Right lobe of liver (tissue), 6 donors: ENCODE results near the gene ZNF341. TPM values are rescaled to one million over a fixed set of nuclear protein-coding genes. Genes with fewer than 3 reads are reported as not detected.
A peak's percentile ranks its signal among the peaks of the same experiment; 100 is the strongest.

Experiments used
- ATAC-seq, 4 donors: fragments of 200-7000 bp; cut with Tn5 transposase; one replicate each; pipeline ENCODE4 v1.9.1; 2020; ENCODE audit warnings: mild to moderate bottlenecking in 4 of 4, moderate library complexity in 4 of 4
- DNase-seq, 3 donors: peaks; one replicate each; pipeline ENCODE4 v3.0.0-alpha.2; 2020
- H3K27ac ChIP-seq, 3 donors: fragments of 200-600 bp; one replicate each; pipeline ENCODE4 v1.8.0; 2022
- H3K27me3 ChIP-seq, 2 donors: fragments of 200-600 bp; one replicate each; pipeline ENCODE4 v1.8.0; 2022
- H3K36me3 ChIP-seq, 4 donors: fragments of 200-600 bp; sonication (generic) in 1 of 4; one replicate each; pipeline versions ENCODE4 v1.5.1 to v1.8.0; 2017 to 2022; ENCODE audit warnings: control low read depth in 1 of 4
- H3K4me1 ChIP-seq, 4 donors: fragments of 200-600 bp; sonication (generic) in 1 of 4; one replicate each; pipeline versions ENCODE4 v1.5.1 to v1.8.0; 2017 to 2022; ENCODE audit warnings: control low read depth in 1 of 4
- H3K4me3 ChIP-seq, 3 donors: fragments of 200-600 bp; one replicate each; pipeline ENCODE4 v1.8.0; 2022
- H3K9me3 ChIP-seq, 4 donors: fragments of 200-600 bp; sonication (generic) in 1 of 4; one replicate each; pipeline versions ENCODE4 v1.5.1 to v1.8.0; 2017 to 2022; ENCODE audit warnings: control low read depth in 1 of 4
- POLR2A ChIP-seq: fragments of 450-650 bp; IDR thresholded peaks from one replicate; pipeline ENCODE4 v1.6.1; 2017; ENCODE audit warnings: antibody characterized with exemption, mild to moderate bottlenecking
- WGBS: methylation state at CpG from one replicate; pipeline ENCODE4 v1.1.6; 2018; ENCODE audit warnings: low coverage, low lambda C conversion rate; ENCODE audit not compliant: insufficient coverage; ENCODE audit errors: missing lambda C conversion rate; 5-methylcytosine and 5-hydroxymethylcytosine counted together
- intact Hi-C, 2 donors: fragments of 100-400 bp; cut with DNase I; formaldehyde crosslinking; loops; one replicate each; pipeline versions ENCODE4 v1.11.2 to v1.14.1; 2022
- total RNA-seq, 6 experiments: library from RNA; depleted of rRNA in 2 of 6; stranded (reverse); fragments of >200 nt in 2 of 6; fragmentation: NEBNext Ultra II Directional in 3 of 6; extraction: Animal tissue kit (Norgen Biotek cat#: 25700) in 3 of 6; gene quantifications; one replicate each; pipeline versions ENCODE4 v1.1.0 to v1.2.4, GENCODE V29; 2016 to 2023
- TF ChIP-seq, protein P1 (sequence below), 4 donors: fragments of 200-600 bp in 3 of 4; fragments of 450-650 bp in 1 of 4; IDR thresholded peaks; one replicate each; pipeline versions ENCODE4 v1.5.1 to v1.8.0; 2016 to 2022; ENCODE audit warnings: antibody characterized with exemption in 4 of 4, mild to moderate bottlenecking in 2 of 4
- donor health status: DM: no; HTN: yes; CAD: no.
- donor health status: DM: no; HTN: no; CAD: no.
- donor health status: DM: no; HTN: no; CAD: no.
- donor health status: DM: no; HTN: yes; CAD: no.
- donor health status: DM: no; HTN: yes; CAD: no.

Gene ZNF341
- total RNA-seq, 6 experiments from 2014 or later = 0.99 to 2.0 (median 1.6) TPM

DNA sequence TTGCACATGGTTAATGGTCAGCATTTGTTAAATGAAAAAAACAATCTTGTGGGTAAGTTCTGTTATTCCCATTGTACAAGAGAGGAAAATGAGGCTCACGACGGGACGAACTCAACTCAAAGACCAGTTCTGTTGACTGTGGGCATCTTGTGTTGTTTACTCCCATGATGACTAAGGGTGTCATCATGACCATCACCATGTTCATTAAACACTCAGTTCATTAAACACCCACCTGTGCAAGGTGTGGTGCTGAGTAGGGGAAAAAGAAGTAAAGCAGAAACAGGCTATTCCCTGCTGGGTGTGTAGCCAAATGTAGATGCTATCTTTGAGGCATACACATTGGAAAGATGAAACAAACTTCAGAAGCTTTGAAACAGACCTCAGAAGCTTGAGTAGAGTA is 83.9 kb downstream of the ZNF341 start:
- H3K9me3 ChIP-seq = no peaks in the 10 kb centered on the region
- H3K4me3 ChIP-seq = no peak overlapping the region
- no peaks in the 10 kb centered on the region for H3K27me3 ChIP-seq
- intact Hi-C loops = no loop called here
- WGBS = 94% methylated on average over 3 of the region's 3 CpGs
- TF ChIP-seq, protein P1, sequence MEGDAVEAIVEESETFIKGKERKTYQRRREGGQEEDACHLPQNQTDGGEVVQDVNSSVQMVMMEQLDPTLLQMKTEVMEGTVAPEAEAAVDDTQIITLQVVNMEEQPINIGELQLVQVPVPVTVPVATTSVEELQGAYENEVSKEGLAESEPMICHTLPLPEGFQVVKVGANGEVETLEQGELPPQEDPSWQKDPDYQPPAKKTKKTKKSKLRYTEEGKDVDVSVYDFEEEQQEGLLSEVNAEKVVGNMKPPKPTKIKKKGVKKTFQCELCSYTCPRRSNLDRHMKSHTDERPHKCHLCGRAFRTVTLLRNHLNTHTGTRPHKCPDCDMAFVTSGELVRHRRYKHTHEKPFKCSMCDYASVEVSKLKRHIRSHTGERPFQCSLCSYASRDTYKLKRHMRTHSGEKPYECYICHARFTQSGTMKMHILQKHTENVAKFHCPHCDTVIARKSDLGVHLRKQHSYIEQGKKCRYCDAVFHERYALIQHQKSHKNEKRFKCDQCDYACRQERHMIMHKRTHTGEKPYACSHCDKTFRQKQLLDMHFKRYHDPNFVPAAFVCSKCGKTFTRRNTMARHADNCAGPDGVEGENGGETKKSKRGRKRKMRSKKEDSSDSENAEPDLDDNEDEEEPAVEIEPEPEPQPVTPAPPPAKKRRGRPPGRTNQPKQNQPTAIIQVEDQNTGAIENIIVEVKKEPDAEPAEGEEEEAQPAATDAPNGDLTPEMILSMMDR (IDR thresholded peaks at IDR 0.05) = no peak
- TF ChIP-seq POLR2A = no peak
- H3K4me1 ChIP-seq = peaks cover 0 to 39% (median 10%) of the 10 kb centered on the region in 4 donors
- no peak overlapping the region for H3K27ac ChIP-seq
- no peaks in the 10 kb centered on the region for H3K36me3 ChIP-seq
- ATAC-seq (no peak), DNase-seq (no peak)

DNA sequence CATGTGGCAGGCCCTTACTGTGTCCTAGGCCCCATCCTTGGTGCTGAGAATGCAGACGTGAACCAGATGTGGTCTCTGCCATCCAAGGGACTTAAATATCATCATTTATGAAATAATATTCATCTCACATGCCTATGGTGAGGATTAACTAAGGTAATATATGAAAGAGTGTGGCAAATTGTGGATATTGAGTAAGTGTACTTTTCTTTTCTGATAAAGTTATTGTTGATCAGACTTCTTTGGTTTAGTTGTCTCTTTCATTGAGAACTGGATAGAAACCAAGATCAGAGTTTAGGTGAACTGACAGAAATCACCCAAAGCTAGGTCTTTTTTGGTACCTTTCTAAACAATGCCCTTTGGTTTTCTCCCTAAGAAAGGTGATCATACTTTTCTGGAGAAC is 84.4 kb downstream of the ZNF341 start:
- H3K36me3 ChIP-seq = no peaks in the 10 kb centered on the region
- DNase-seq (no peak), ATAC-seq (no peak)
- no peaks in the 10 kb centered on the region for H3K9me3 ChIP-seq
- no peak overlapping the region for H3K4me3 ChIP-seq
- H3K4me1 ChIP-seq = peaks cover 0 to 42% (median 10%) of the 10 kb centered on the region in 4 donors
- H3K27ac ChIP-seq = no peak overlapping the region
- intact Hi-C loops = no loop called here
- TF ChIP-seq, protein P1 (IDR thresholded peaks at IDR 0.05) = no peak
- TF ChIP-seq POLR2A = no peak
- WGBS = 90% methylated on average over 1 of the region's 1 CpG
- no peaks in the 10 kb centered on the region for H3K27me3 ChIP-seq

DNA sequence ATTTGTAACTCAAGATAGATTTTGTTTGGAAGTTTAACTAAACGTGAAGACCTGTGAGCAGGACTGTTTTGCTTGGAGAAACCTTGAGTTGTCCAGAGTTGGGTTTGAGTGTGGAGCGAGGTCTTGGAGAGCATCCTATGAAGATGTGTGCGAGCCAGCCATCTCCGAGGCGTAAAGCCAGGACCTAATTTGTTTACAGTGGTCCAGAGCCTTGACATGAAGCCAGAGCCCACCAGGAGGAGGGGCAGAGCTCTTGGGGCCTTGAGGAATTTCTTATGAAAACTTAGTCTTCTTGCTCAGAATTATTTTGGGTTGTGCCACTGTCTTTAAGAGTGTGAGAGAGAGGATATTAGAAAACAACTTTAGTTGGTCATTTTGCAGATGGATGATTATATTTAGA is 85.6 kb downstream of the ZNF341 start:
- Histone ChIP-seq H3K4me3 (no peak overlapping the region), H3K4me1 (peaks cover 0 to 38% (median 10%) of the 10 kb centered on the region in 4 donors), H3K27me3 (no peaks in the 10 kb centered on the region), H3K36me3 (no peaks in the 10 kb centered on the region), H3K27ac (no peak overlapping the region), H3K9me3 (no peaks in the 10 kb centered on the region)
- 86% methylated on average over 2 of the region's 5 CpGs for WGBS
- no peak for ATAC-seq
- DNase-seq = no peak
- intact Hi-C loops = no loop called here
- TF ChIP-seq, protein P1 (IDR thresholded peaks at IDR 0.05) = no peak
- TF ChIP-seq POLR2A = no peak

DNA sequence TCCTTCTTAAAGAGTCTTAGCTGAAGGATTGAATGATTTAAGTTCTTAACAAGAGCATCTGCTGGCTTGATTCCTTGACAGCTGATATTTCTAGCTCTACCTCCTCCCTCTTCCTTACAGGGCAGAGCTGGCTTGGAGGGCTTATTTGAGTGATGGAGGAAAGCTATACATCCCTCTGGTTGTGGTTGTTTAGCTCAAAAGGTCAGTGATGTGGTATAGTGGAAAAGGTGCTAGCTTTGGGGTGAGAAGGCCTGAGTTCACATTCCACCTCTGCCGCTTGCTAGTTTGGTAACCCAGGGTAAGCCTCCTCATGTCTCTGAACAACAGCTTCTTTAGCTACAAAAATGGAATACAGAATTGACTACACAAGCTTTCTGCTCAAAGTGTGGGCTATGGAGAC is 87.7 kb downstream of the ZNF341 start:
- DNase-seq (no peak), ATAC-seq (no peak)
- intact Hi-C loops = no loop called here
- Histone ChIP-seq H3K36me3 (no peaks in the 10 kb centered on the region), H3K9me3 (no peaks in the 10 kb centered on the region), H3K4me1 (peaks cover 0 to 18% (median 4%) of the 10 kb centered on the region in 4 donors), H3K4me3 (no peak overlapping the region), H3K27me3 (no peaks in the 10 kb centered on the region), H3K27ac (no peak overlapping the region)
- TF ChIP-seq POLR2A = no peak
- TF ChIP-seq, protein P1 (IDR thresholded peaks at IDR 0.05) = no peak
- 100% methylated on average over 1 of the region's 1 CpG for WGBS

DNA sequence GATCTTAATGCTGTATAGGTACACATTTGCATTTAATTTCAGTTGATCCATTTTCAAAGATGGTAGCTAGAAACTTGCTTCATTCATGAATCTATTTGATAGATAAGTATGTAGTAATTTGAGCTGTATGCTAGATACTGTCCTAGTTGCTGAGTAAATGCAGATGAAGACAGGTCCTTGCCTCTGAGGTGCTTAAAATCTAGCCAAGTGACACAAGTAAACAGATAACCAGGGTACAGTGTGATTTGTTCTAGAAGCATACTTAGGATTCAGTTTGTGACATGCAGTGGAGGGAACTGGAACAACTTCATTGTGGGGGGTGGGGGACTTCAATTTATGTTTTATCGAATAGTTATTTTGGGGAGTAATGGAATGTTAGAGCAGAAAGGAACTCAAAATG is 88.6 kb downstream of the ZNF341 start:
- TF ChIP-seq, protein P1 (IDR thresholded peaks at IDR 0.05) = no peak
- no peak for TF ChIP-seq POLR2A
- DNase-seq = no peak
- Histone ChIP-seq H3K27me3 (no peaks in the 10 kb centered on the region), H3K4me1 (peaks cover 0 to 18% (median 4%) of the 10 kb centered on the region in 4 donors), H3K27ac (no peak overlapping the region), H3K4me3 (no peak overlapping the region), H3K9me3 (no peaks in the 10 kb centered on the region), H3K36me3 (no peaks in the 10 kb centered on the region)
- WGBS = 92% methylated on average over 1 of the region's 1 CpG
- ATAC-seq = peak in 1 of 4 donors; percentile 33
- intact Hi-C loops = no loop called here
